Measurements from ENCODE around the gene LOC128125822.

Gene LOC128125822

DNA sequence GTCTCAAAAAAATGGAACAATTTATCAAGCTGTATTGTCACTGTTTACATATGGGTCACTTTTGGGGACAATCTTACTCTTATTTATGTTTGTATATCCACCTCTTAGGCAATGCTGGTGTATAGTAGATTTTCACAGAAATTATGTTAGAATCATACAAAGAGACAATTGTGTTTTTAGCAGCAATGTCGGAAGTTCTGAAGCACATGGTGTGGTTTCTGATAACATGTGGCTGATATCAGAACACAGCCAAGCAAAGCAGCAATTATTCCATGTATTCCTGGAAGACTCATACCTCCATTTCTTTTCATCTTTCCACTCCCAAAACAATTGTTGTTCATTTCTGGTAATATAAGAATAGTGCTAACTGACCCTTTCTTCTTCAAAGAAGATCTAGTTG lies 17.5 kb upstream of the LOC128125822 start:
- Histone ChIP-seq H3K9me2 (ENCODE audit: insufficient read depth) (no peaks in the 10 kb centered on the region), H3K4me1 (replicated peaks; ENCODE audit: insufficient read depth) (peaks cover 10% of the 10 kb centered on the region), H3K36me3 (ENCODE audit: low read depth) (no peaks in the 10 kb centered on the region), H2AFZ (no peak overlapping the region), H3K9me3 (ENCODE audit: insufficient read depth, low read depth) (no peaks in the 10 kb centered on the region), H3K4me2 (peak overlapping the region; percentile 50; the same call in 1 of the 2 replicates), H3K27ac (peak overlapping the region; percentile 54; the same call in 1 of the 2 replicates), H3K27me3 (ENCODE audit: insufficient read depth, low read depth) (no peaks in the 10 kb centered on the region), H4K20me1 (ENCODE audit: insufficient read depth) (no peaks in the 10 kb centered on the region), H3K4me3 (no peak overlapping the region), H3K79me2 (ENCODE audit: low read depth) (no peaks in the 10 kb centered on the region), H3F3A (ENCODE audit: insufficient read depth, low read depth) (no peaks in the 10 kb centered on the region)
- no TSS peak for BruUV-seq (replicated peaks)
- no peak for DNase-seq
- POLR2A ChIA-PET (ENCODE audit: unreplicated experiment): no interaction called here
- intact Hi-C loops (cut with micrococcal nuclease; ENCODE audit: unreplicated experiment): no loop called here
- CTCF ChIA-PET: no interaction called here
- TF ChIP-seq, protein P1, sequence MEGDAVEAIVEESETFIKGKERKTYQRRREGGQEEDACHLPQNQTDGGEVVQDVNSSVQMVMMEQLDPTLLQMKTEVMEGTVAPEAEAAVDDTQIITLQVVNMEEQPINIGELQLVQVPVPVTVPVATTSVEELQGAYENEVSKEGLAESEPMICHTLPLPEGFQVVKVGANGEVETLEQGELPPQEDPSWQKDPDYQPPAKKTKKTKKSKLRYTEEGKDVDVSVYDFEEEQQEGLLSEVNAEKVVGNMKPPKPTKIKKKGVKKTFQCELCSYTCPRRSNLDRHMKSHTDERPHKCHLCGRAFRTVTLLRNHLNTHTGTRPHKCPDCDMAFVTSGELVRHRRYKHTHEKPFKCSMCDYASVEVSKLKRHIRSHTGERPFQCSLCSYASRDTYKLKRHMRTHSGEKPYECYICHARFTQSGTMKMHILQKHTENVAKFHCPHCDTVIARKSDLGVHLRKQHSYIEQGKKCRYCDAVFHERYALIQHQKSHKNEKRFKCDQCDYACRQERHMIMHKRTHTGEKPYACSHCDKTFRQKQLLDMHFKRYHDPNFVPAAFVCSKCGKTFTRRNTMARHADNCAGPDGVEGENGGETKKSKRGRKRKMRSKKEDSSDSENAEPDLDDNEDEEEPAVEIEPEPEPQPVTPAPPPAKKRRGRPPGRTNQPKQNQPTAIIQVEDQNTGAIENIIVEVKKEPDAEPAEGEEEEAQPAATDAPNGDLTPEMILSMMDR (conservative IDR thresholded peaks at IDR 0.05): no peak
- no peak for TF ChIP-seq EZH2 (IDR thresholded peaks at IDR 0.05; ENCODE audit: low read depth)

DNA sequence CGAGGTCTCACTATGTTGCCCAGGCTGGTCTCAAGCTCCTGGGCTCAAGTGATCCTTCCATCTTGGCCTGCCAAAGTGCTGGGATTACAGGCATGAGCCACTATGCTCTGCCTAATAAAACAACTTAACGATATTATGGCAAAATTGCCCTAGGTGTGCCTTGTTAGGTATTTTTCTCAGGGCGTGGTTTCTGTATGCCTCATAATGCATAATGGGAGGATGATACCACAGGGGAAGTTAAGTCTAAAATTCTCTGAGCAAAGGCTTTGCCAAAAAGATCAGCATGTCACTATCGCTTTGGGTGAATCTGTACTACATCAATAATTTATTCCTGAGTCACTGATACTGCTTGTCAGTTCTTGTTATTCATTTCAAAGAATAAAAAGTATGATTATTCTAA lies 15.9 kb upstream of the LOC128125822 start:
- no peak for TF ChIP-seq EZH2 (IDR thresholded peaks at IDR 0.05; ENCODE audit: low read depth)
- TF ChIP-seq, protein P1 (conservative IDR thresholded peaks at IDR 0.05): no peak
- Histone ChIP-seq H3K4me1 (replicated peaks; ENCODE audit: insufficient read depth) (peaks cover 21% of the 10 kb centered on the region), H3K4me2 (no peak overlapping the region), H3K27ac (no peak overlapping the region), H3K9me3 (ENCODE audit: insufficient read depth, low read depth) (no peaks in the 10 kb centered on the region), H3K4me3 (no peak overlapping the region), H3F3A (ENCODE audit: insufficient read depth, low read depth) (peaks cover 10% of the 10 kb centered on the region), H3K79me2 (ENCODE audit: low read depth) (no peaks in the 10 kb centered on the region), H4K20me1 (ENCODE audit: insufficient read depth) (no peaks in the 10 kb centered on the region), H3K36me3 (ENCODE audit: low read depth) (no peaks in the 10 kb centered on the region), H3K27me3 (ENCODE audit: insufficient read depth, low read depth) (no peaks in the 10 kb centered on the region), H2AFZ (no peak overlapping the region), H3K9me2 (ENCODE audit: insufficient read depth) (no peaks in the 10 kb centered on the region)
- intact Hi-C loops (cut with micrococcal nuclease; ENCODE audit: unreplicated experiment): no loop called here
- CTCF ChIA-PET: no interaction called here
- POLR2A ChIA-PET (ENCODE audit: unreplicated experiment): no interaction called here
- no TSS peak for BruUV-seq (replicated peaks)
- DNase-seq: no peak

DNA sequence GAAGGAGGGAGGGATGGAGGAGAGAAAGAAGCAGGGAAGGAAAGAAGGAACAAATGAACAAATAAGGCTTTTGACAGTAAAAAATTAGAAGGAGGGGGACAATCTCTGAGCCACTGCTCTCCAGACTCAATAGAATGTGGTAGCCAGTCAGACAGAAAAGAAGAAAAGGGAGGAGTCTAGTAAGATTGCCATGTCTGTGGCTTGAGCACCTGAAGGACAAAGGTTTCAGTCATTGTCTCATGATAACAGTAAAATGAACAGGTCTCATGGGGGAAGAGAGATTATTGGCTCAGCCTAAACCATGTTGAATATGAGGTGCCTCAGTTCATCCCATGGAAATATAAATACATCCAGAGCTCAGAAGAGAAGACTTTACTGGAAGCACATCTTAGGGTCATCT lies 14.0 kb upstream of the LOC128125822 start:
- CTCF ChIA-PET: no interaction called here
- peaks cover 25% of the 10 kb centered on the region for H3K4me1 ChIP-seq (replicated peaks; ENCODE audit: insufficient read depth)

More for the DNA sequence above, 14.0 kb upstream of the LOC128125822 start:
- H3K27me3 ChIP-seq (ENCODE audit: insufficient read depth, low read depth): no peaks in the 10 kb centered on the region
- H3K79me2 ChIP-seq (ENCODE audit: low read depth): no peaks in the 10 kb centered on the region
- intact Hi-C loops (cut with micrococcal nuclease; ENCODE audit: unreplicated experiment): no loop called here
- no peak for TF ChIP-seq EZH2 (IDR thresholded peaks at IDR 0.05; ENCODE audit: low read depth)
- TF ChIP-seq, protein P1 (conservative IDR thresholded peaks at IDR 0.05): no peak
- H3K9me3 ChIP-seq (ENCODE audit: insufficient read depth, low read depth): no peaks in the 10 kb centered on the region
- H4K20me1 ChIP-seq (ENCODE audit: insufficient read depth): no peaks in the 10 kb centered on the region
- H3K4me2 ChIP-seq: no peak overlapping the region
- no peaks in the 10 kb centered on the region for H3K9me2 ChIP-seq (ENCODE audit: insufficient read depth)
- no peak overlapping the region for H3K4me3 ChIP-seq
- no peak for DNase-seq
- H3F3A ChIP-seq (ENCODE audit: insufficient read depth, low read depth): peaks cover 15% of the 10 kb centered on the region
- POLR2A ChIA-PET (ENCODE audit: unreplicated experiment): no interaction called here
- no peak overlapping the region for H2AFZ ChIP-seq
- no TSS peak for BruUV-seq (replicated peaks)
- H3K27ac ChIP-seq: no peak overlapping the region
- no peaks in the 10 kb centered on the region for H3K36me3 ChIP-seq (ENCODE audit: low read depth)
